Ramos (cell line): ENCODE results near the gene ARRB1.

Source experiments
- in situ Hi-C: fragments of 300-500 bp; cut with MboI; formaldehyde crosslinking; loops from one replicate; pipeline ENCODE4 v1.14.3; 2022; ENCODE audit warnings: low sequenced_read_pairs; ENCODE audit not compliant: unreplicated experiment

ARRB1 gene

GRCh38 chr11:75241036-75241905 is 110.2 kb downstream of the ARRB1 start:
- in situ Hi-C loops, result loop anchor here (25.0 kb wide), 1 partner anchor 529 kb away; no protein-coding TSS in a partner anchor

GRCh38 chr11:75240311-75241035 is 111.0 kb downstream of the ARRB1 start, which contains the start of gene TPBGL:
TPBGL (plus strand) TSS chr11:75240774; CDS start chr11:75241050, 276 bp downstream.
- in situ Hi-C loops, result loop anchor here (25.0 kb wide), 1 partner anchor 528 kb away; no protein-coding TSS in a partner anchor

- in situ Hi-C loops, result loop anchor here (25.0 kb wide), 1 partner anchor 527 kb away; no protein-coding TSS in a partner anchor
These were observed 111.8 kb downstream of the ARRB1 start for GRCh38 chr11:75239531-75240290.

GRCh38 chr11:75238595-75239440 is 112.6 kb downstream of the ARRB1 start:
- in situ Hi-C loops, result loop anchor here (25.0 kb wide), 1 partner anchor 527 kb away; no protein-coding TSS in a partner anchor

GRCh38 chr11:75237050-75237449 is 114.4 kb downstream of the ARRB1 start:
- in situ Hi-C loops, result loop anchor here (25.0 kb wide), 1 partner anchor 525 kb away; no protein-coding TSS in a partner anchor

GRCh38 chr11:75236062-75236461 is 115.4 kb downstream of the ARRB1 start:
- in situ Hi-C loops, result loop anchor here (25.0 kb wide), 1 partner anchor 524 kb away; no protein-coding TSS in a partner anchor

- in situ Hi-C loops, result loop anchor here (25.0 kb wide), 1 partner anchor 521 kb away; no protein-coding TSS in a partner anchor
These were observed 117.7 kb downstream of the ARRB1 start for GRCh38 chr11:75233754-75234172.

- in situ Hi-C loops, result loop anchor here (25.0 kb wide), 1 partner anchor 518 kb away; no protein-coding TSS in a partner anchor
These were observed 120.8 kb downstream of the ARRB1 start for GRCh38 chr11:75230621-75231020.

- in situ Hi-C loops, result loop anchor here (25.0 kb wide), 1 partner anchor 517 kb away; no protein-coding TSS in a partner anchor
These were observed 122.0 kb downstream of the ARRB1 start for GRCh38 chr11:75229466-75229865.

GRCh38 chr11:75225794-75226193 is 125.7 kb downstream of the ARRB1 start:
- in situ Hi-C loops, result loop anchor here (25.0 kb wide), 1 partner anchor 513 kb away; no protein-coding TSS in a partner anchor

- in situ Hi-C loops, result no loop called here
These were observed 127.4 kb downstream of the ARRB1 start for GRCh38 chr11:75223954-75224643.

- in situ Hi-C loops, result no loop called here
These were observed 131.6 kb downstream of the ARRB1 start for GRCh38 chr11:75219869-75220268.

GRCh38 chr11:75214843-75215242 is 136.6 kb downstream of the ARRB1 start:
- in situ Hi-C loops, result no loop called here

- in situ Hi-C loops, result no loop called here
These were observed 137.0 kb downstream of the ARRB1 start for GRCh38 chr11:75214411-75214821.
